SH-SY5Y (cell line): ENCODE data around the gene SH3TC2.

Experiments used
- GATA2 ChIP-seq: IDR thresholded peaks from 2 replicates; pipeline ENCODE4 v1.6.1; 2011; ENCODE audit warnings: mild to moderate bottlenecking, low read depth, low read length
- GATA3 ChIP-seq: IDR thresholded peaks from 2 replicates; pipeline ENCODE4 v1.6.1; 2011; ENCODE audit warnings: low read depth, mild to moderate bottlenecking, low read length, moderate library complexity

GRCh38 chr5:148988328-148988727 is 74.5 kb downstream of the SH3TC2 start:
- TF ChIP-seq GATA2 (no peak), GATA3 (no peak)
